Lower leg skin (tissue), 3 donors: ENCODE measurements around the gene AMMECR1L.

ENCODE experiments used
- CTCF ChIP-seq, 3 donors: fragments of 450-650 bp; IDR thresholded peaks; one replicate each; pipeline ENCODE4 v1.5.1; 2016; ENCODE audit warnings: antibody characterized with exemption in 3 of 3, mild to moderate bottlenecking in 3 of 3, moderate library complexity in 2 of 3
- POLR2A ChIP-seq, 2 donors: fragments of 450-650 bp; IDR thresholded peaks; one replicate each; pipeline ENCODE4 v1.6.1; 2016 to 2017; ENCODE audit warnings: antibody characterized with exemption in 2 of 2, mild to moderate bottlenecking in 1 of 2, moderate library complexity in 1 of 2

GRCh38 chr2:127865926-127866325, 19.8 kb downstream of the AMMECR1L start:
- TF ChIP-seq CTCF (IDR thresholded peaks at IDR 0.05) (no peak), POLR2A (IDR thresholded peaks at IDR 0.05) (no peak)
